Astrocyte (in vitro differentiated cells and primary cell): ENCODE measurements around the gene DNER.

Experiments used
- CTCF ChIP-seq: IDR thresholded peaks from 2 replicates; pipeline ENCODE4 v1.5.1; 2011; ENCODE audit warnings: low read depth, mild to moderate bottlenecking, inconsistent platforms, low read length, moderate library complexity; ENCODE audit not compliant: insufficient read depth
- EZH2 ChIP-seq: IDR thresholded peaks from 2 replicates; pipeline ENCODE4 v1.6.1; 2012; ENCODE audit warnings: mild to moderate bottlenecking, low read length, inconsistent platforms; ENCODE audit not compliant: insufficient read depth

- no peak for TF ChIP-seq CTCF
- TF ChIP-seq EZH2, result no peak
Measured at GRCh38 chr2:229392196-229392595, 322.2 kb downstream of the DNER start.
